Effector memory CD4-positive, alpha-beta T cell (primary cell): ENCODE data around the gene ZNF526.

ENCODE experiments used
- DNase-seq, 3 donors: peaks; one replicate each; pipeline ENCODE4 v3.0.0-alpha.2; 2020
- H3K27ac ChIP-seq: 2 replicates; pipeline ENCODE4 v1.7.0; 2013; ENCODE audit warnings: mild to moderate bottlenecking, low read length, moderate library complexity; ENCODE audit not compliant: insufficient read depth, poor library complexity, severe bottlenecking
- H3K27me3 ChIP-seq: replicated peaks from 2 replicates; pipeline ENCODE4 v1.7.0; 2013; ENCODE audit warnings: mild to moderate bottlenecking, low read length; ENCODE audit not compliant: insufficient read depth, control insufficient read depth, poor library complexity, severe bottlenecking
- H3K36me3 ChIP-seq: 2 replicates; pipeline ENCODE4 v1.7.0; 2013; ENCODE audit warnings: mild to moderate bottlenecking, low read length, moderate library complexity; ENCODE audit not compliant: control insufficient read depth, insufficient read depth
- H3K4me1 ChIP-seq: 2 replicates; pipeline ENCODE4 v1.7.0; 2013; ENCODE audit warnings: low read length, mild to moderate bottlenecking; ENCODE audit not compliant: control insufficient read depth, insufficient read depth, poor library complexity, severe bottlenecking
- H3K4me3 ChIP-seq: 2 replicates; pipeline ENCODE4 v1.7.0; 2013; ENCODE audit warnings: low read length, low read depth, mild to moderate bottlenecking; ENCODE audit not compliant: insufficient read depth, poor library complexity, severe bottlenecking
- H3K9me3 ChIP-seq: 2 replicates; pipeline ENCODE4 v1.7.0; 2013; ENCODE audit warnings: mild to moderate bottlenecking, low read length, moderate library complexity; ENCODE audit not compliant: control insufficient read depth
- total RNA-seq, 3 donors: gene quantifications; one replicate each; lab custom pipeline; 2026; lab: John Stamatoyannopoulos, UW

The ZNF526 gene
- total RNA-seq, result 11.8 to 18.2 (median 14.5) reads per million in 3 donors

- Histone ChIP-seq H3K4me1 (peaks cover 43% of the 10 kb centered on the region), H3K4me3 (peak within 1 kb of the TSS; percentile 75), H3K36me3 (peaks cover 10% of the 10 kb centered on the region), H3K9me3 (no peaks in the 10 kb centered on the region), H3K27ac (peak within 1 kb of the TSS; percentile 77), H3K27me3 (no peaks in the 10 kb centered on the region)
- peak; percentile 93 to 97 (median 96) for DNase-seq
Observed at GRCh38 chr19:42219812-42220750, at the start of gene ZNF526. Gene ZNF526 (plus strand): TSS chr19:42220312. CDS start chr19:42224404, 4,092 bp downstream.

- Histone ChIP-seq H3K36me3 (no peaks in the 10 kb centered on the region), H3K27ac (no peak overlapping the region), H3K4me3 (no peak overlapping the region), H3K4me1 (peaks cover 6% of the 10 kb centered on the region), H3K27me3 (no peaks in the 10 kb centered on the region), H3K9me3 (no peaks in the 10 kb centered on the region)
- DNase-seq, result no peak
Observed at GRCh38 chr19:42170715-42171114, 49.4 kb upstream of the ZNF526 start.

GRCh38 chr19:42172261-42172660 is 47.9 kb upstream of the ZNF526 start:
- Histone ChIP-seq H3K27ac (no peak overlapping the region), H3K27me3 (no peaks in the 10 kb centered on the region), H3K4me1 (peaks cover 11% of the 10 kb centered on the region), H3K36me3 (no peaks in the 10 kb centered on the region), H3K4me3 (no peak overlapping the region), H3K9me3 (no peaks in the 10 kb centered on the region)
- DNase-seq, result no peak

- Histone ChIP-seq H3K9me3 (no peaks in the 10 kb centered on the region), H3K27ac (no peak overlapping the region), H3K4me3 (no peak overlapping the region), H3K36me3 (no peaks in the 10 kb centered on the region), H3K27me3 (no peaks in the 10 kb centered on the region), H3K4me1 (peaks cover 17% of the 10 kb centered on the region)
- no peak for DNase-seq
Observed at GRCh38 chr19:42173695-42174094, 46.4 kb upstream of the ZNF526 start.

- Histone ChIP-seq H3K9me3 (no peaks in the 10 kb centered on the region), H3K4me1 (peaks cover 17% of the 10 kb centered on the region), H3K27me3 (no peaks in the 10 kb centered on the region), H3K4me3 (no peak overlapping the region), H3K27ac (no peak overlapping the region), H3K36me3 (no peaks in the 10 kb centered on the region)
- no peak for DNase-seq
Observed at GRCh38 chr19:42174188-42174587, 45.9 kb upstream of the ZNF526 start.

- no peak overlapping the region for H3K27ac ChIP-seq
- no peaks in the 10 kb centered on the region for H3K9me3 ChIP-seq
- H3K4me1 ChIP-seq, result peaks cover 17% of the 10 kb centered on the region
- DNase-seq, result no peak
- H3K36me3 ChIP-seq, result no peaks in the 10 kb centered on the region
- H3K27me3 ChIP-seq, result no peaks in the 10 kb centered on the region
- no peak overlapping the region for H3K4me3 ChIP-seq
Observed at GRCh38 chr19:42174958-42175734, 45.0 kb upstream of the ZNF526 start.

- no peaks in the 10 kb centered on the region for H3K27me3 ChIP-seq
- peak overlapping the region; percentile 27 for H3K27ac ChIP-seq
- H3K4me1 ChIP-seq, result peaks cover 17% of the 10 kb centered on the region
- H3K4me3 ChIP-seq, result peak overlapping the region; percentile 51
- DNase-seq, result no peak
- H3K9me3 ChIP-seq, result no peaks in the 10 kb centered on the region
- no peaks in the 10 kb centered on the region for H3K36me3 ChIP-seq
Observed at GRCh38 chr19:42175952-42176648, 44.0 kb upstream of the ZNF526 start.

GRCh38 chr19:42176649-42176989 is 43.5 kb upstream of the ZNF526 start:
- Histone ChIP-seq H3K4me3 (peak overlapping the region; percentile 51), H3K9me3 (no peaks in the 10 kb centered on the region), H3K27me3 (no peaks in the 10 kb centered on the region), H3K27ac (peak overlapping the region; percentile 27), H3K36me3 (no peaks in the 10 kb centered on the region), H3K4me1 (peaks cover 17% of the 10 kb centered on the region)
- no peak for DNase-seq

- DNase-seq, result peak; percentile 62 to 70 (median 66)
- Histone ChIP-seq H3K27ac (peak overlapping the region; percentile 4), H3K27me3 (no peaks in the 10 kb centered on the region), H3K36me3 (no peaks in the 10 kb centered on the region), H3K9me3 (no peaks in the 10 kb centered on the region), H3K4me1 (peaks cover 17% of the 10 kb centered on the region), H3K4me3 (peak overlapping the region; percentile 45)
Observed at GRCh38 chr19:42176990-42177685, 43.0 kb upstream of the ZNF526 start.
